Activated T-helper 1 cell treated with anti-CD3 and anti-CD28 coated beads, Interleukin-2, amount 50 U/mL, for 16 hours (primary cell): Measurements from ENCODE around the gene ZNF143.

Experiments
- DNase-seq, 2 donors: peaks; one replicate each; pipeline ENCODE4 v3.0.0-alpha.2; 2020; ENCODE audit warnings: low read depth in 1 of 2, low spot score in 1 of 2

ZNF143 gene

DNA sequence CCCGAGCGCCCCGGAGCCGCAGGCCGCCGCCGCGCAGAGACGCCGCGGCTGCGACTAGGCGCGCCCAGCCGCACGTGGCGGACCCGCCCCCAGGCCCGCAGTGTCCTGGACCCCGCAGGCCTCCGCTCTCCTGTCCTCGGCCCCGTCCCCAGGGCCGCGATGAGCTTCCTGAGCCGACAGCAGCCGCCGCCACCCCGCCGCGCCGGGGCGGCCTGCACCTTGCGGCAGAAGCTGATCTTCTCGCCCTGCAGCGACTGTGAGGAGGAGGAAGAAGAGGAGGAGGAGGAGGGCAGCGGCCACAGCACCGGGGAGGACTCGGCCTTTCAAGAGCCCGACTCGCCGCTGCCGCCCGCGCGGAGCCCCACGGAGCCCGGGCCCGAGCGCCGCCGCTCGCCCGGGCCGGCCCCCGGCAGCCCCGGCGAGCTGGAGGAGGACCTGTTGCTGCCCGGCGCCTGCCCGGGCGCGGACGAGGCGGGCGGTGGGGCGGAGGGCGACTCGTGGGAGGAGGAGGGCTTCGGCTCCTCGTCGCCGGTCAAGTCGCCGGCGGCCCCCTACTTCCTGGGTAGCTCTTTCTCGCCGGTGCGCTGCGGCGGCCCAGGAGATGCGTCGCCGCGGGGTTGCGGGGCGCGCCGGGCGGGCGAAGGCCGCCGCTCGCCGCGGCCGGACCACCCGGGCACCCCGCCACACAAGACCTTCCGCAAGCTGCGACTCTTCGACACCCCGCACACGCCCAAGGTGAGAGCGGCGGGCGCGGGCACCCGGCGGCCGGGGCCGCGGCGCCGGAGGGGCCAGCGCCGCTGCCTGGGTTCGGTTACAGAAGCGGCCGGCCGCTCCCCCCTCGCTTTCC is 113.2 kb downstream of the ZNF143 start:
- DNase-seq: peak in 1 of 2 donors; percentile 6

DNA sequence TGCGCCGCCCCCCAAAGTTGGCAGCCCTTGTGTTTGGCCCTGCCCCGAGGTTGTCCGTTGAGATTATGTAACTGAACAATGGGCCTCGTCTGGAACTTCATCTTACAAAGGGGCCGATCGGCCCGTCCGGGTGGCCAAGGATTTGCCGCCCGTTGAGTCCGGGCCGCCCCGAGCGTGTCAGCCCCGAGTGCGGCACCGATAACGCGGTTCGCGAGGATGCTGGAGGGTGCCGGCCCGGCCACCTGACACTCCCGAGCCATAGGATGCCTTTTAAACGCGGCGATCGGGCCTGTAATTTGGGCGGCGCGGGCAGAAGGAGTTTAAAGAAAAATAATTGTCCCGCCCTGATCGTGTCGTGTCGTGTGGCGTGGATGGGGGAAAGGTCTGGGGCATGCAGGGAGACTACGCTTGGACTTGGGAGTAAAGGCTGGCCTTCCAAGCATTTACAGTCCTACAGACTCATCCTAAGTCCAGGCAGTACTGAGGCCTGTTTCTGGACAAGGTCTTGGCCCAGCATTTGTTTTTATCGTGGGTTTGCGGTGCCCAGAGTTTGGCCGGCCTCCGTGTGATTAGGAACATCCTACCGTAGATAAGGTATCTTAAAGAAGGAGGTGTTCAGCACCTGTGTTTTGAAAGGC is 113.9 kb downstream of the ZNF143 start:
- peak in 1 of 2 donors; percentile 9 for DNase-seq

- DNase-seq: no peak
Observed at GRCh38 chr11:9575260-9576240, 114.7 kb downstream of the ZNF143 start.

DNA sequence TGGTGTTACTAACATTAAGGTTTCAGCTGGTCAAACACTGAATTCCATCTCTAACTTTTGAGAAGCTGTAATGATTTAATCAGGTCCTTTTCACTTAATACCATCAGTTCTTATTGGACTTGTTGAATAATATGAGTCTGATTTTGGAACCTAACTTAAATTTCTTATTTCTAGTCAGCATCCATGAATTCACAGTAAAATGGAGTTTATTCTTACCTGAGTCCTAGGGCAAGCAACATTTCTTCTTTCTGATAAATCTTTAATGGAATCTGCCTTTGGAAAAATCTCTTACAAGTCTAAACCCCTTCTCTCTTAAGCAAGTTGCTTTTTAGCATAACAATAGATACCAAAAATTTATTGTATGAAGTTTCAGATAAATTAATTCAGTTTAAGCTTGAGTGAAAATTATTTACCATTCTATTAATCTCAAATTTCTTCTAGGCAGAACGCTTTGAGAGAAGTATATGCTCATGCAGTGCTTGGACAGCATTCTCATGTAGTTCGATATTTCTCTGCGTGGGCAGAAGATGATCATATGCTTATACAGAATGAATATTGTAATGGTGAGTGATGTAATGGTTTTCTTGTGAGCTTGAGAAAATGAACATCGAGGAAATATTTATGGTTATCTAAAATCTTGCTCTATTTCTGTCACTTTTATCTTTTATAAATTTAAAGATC is 116.0 kb downstream of the ZNF143 start:
- no peak for DNase-seq

DNA sequence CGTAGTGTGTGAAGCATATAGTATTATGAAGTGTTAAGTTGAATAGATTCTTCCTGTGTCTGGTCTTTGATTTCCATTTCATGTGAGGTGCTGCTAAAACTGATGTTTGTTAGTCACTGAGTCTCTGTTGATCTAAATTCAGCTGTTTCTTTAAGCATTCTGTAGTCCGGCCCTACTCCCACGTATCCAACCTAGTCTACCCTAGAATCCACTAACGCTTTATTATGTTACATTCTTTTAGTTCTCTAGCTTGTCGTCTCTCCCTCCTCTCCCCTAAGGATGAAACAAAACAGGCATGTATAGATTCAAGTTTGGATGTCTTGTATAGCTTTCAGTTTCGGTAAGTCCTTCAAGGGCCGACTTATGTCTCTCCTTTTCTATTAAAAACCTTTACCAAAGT is 116.7 kb downstream of the ZNF143 start:
- DNase-seq: no peak
